Stimulated activated effector memory CD8-positive, alpha-beta T cell treated with anti-CD3 and anti-CD28 coated beads, Interleukin-12 subunit alpha, Interleukin-12 subunit beta, amount 100 ng/mL, for 72 hours (primary cell): ENCODE results near the gene DOCK9.

Experiments used
- ATAC-seq: fragments of 150-1000 bp; cut with Tn5 transposase; 2 replicates; pipeline ENCODE4 v1.10.0; 2021
- DNase-seq, 2 donors: peaks; one replicate each; pipeline ENCODE4 v3.0.0; 2021 to 2022; ENCODE audit warnings: low spot score in 2 of 2
- H3K27ac Mint-ChIP-seq: one replicate; pipeline ENCODE4 v1.8.0; 2022; ENCODE audit warnings: mild to moderate bottlenecking, mixed read lengths
- H3K36me3 Mint-ChIP-seq: one replicate; pipeline ENCODE4 v1.8.0; 2022; ENCODE audit warnings: mild to moderate bottlenecking, mixed read lengths
- H3K4me1 Mint-ChIP-seq: one replicate; pipeline ENCODE4 v1.8.0; 2022; ENCODE audit warnings: mixed read lengths
- H3K4me3 Mint-ChIP-seq: one replicate; pipeline ENCODE4 v1.8.0; 2022; ENCODE audit warnings: mild to moderate bottlenecking, mixed read lengths
- H3K9me3 Mint-ChIP-seq: one replicate; pipeline ENCODE4 v1.8.0; 2022; ENCODE audit warnings: mixed read lengths

DOCK9 gene

DNA sequence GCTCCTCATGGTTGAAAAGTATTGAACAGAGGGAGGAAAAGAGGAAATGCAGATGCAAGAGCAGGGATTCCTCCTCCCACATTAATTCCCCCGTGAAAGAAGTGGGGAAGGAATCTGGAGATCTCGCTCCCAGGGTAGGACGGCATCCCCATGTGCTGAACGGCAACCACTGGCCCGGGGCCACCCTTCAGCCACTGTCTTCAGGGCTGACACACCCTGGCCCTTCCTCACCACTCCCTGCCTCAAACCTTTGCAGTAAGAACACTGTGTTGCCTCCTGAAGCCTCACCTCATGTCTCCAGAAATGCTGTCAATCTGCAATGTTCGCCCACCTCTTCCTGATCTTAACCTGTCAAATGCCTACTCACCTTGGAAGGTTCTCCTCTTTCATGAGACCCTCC lies 10.9 kb upstream of the DOCK9 start:
- H3K36me3 Mint-ChIP-seq, result no peaks in the 10 kb centered on the region
- H3K4me1 Mint-ChIP-seq, result peaks cover 30% of the 10 kb centered on the region
- no peak for DNase-seq
- no peak for ATAC-seq
- no peaks in the 10 kb centered on the region for H3K9me3 Mint-ChIP-seq
- no peak overlapping the region for H3K27ac Mint-ChIP-seq
- H3K4me3 Mint-ChIP-seq, result no peak overlapping the region

DNA sequence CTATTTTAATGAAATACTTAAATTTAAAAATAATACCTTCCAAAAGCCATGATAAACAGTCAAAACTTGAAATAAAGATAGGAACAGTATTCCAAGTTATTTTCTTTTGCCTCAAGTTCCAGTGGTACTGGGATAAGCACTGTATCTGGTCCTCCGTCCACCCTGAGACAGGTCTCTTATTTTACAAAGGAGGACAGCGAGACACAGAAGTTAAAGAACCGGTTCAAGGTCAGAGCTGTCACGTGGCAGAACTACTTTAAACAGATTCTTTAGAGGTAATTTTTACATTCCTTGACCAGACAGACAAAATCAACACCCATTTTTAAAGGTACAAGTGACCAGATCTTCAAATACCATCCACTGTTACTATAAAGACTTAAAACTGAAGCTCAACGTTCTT lies 10.4 kb upstream of the DOCK9 start:
- Mint-ChIP-seq H3K4me3 (no peak overlapping the region), H3K27ac (no peak overlapping the region), H3K36me3 (no peaks in the 10 kb centered on the region), H3K9me3 (no peaks in the 10 kb centered on the region), H3K4me1 (peaks cover 32% of the 10 kb centered on the region)
- ATAC-seq, result no peak
- DNase-seq, result no peak

GRCh38 chr13:98987275-98987674 lies 9.4 kb upstream of the DOCK9 start:
- H3K27ac Mint-ChIP-seq, result no peak overlapping the region
- no peaks in the 10 kb centered on the region for H3K36me3 Mint-ChIP-seq
- H3K4me3 Mint-ChIP-seq, result no peak overlapping the region
- no peaks in the 10 kb centered on the region for H3K9me3 Mint-ChIP-seq
- ATAC-seq, result no peak
- peaks cover 34% of the 10 kb centered on the region for H3K4me1 Mint-ChIP-seq
- DNase-seq, result no peak

DNA sequence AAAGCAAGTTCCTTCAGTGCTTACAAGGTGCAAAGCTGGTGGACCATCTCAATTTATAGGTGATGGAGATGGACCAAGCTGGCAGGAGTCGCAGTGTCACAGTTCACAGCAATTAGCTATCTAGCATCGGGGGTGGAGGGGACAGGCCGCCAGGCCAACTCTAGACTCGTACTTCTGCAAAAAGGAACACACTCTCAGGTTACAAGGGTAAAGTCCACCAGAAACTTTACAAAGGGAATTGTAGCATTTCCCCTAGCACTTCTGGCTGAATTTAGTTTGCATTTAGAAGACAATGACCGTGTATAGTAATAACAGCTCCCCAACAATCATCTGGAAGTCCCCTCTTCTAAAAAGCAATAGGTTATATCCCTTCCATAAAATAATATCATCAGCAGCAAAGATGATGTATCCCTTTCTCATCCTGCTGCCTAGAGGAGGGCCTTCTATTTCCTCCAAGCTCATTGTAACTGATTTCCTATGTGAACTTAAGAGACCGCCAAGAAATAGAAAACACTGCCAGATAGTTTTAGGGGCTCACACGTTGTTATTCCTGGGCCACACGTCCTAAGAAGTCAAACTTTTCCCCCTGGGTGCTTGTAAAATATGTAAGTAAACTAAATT lies 8.5 kb upstream of the DOCK9 start:
- ATAC-seq (no peak), DNase-seq (no peak)
- Mint-ChIP-seq H3K36me3 (no peaks in the 10 kb centered on the region), H3K27ac (no peak overlapping the region), H3K4me1 (peaks cover 38% of the 10 kb centered on the region), H3K9me3 (no peaks in the 10 kb centered on the region), H3K4me3 (no peak overlapping the region)

DNA sequence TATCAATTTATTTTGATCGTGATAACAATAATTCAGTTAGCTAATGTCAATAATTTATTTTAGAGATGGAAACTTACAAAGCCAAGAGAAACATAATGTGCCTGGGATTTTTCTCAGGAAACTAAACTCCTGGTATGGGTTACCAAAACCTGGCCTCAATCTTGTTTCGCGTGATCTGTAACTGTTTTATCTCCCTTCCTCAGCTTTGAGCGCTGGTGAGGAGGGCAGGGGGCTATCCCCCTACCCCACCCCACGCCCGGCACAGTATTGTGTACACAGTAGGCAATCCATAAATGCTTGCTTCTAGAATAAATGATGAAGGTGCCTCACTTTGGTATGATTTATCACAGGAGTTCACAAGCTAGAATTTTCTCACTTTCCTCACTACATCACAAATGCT lies 7.7 kb upstream of the DOCK9 start:
- Mint-ChIP-seq H3K9me3 (no peaks in the 10 kb centered on the region), H3K36me3 (no peaks in the 10 kb centered on the region), H3K27ac (no peak overlapping the region), H3K4me3 (no peak overlapping the region), H3K4me1 (peaks cover 38% of the 10 kb centered on the region)
- DNase-seq, result no peak
- no peak for ATAC-seq

GRCh38 chr13:98984983-98985382 lies 7.1 kb upstream of the DOCK9 start:
- H3K27ac Mint-ChIP-seq, result peak overlapping the region; percentile 8
- H3K36me3 Mint-ChIP-seq, result no peaks in the 10 kb centered on the region
- no peak overlapping the region for H3K4me3 Mint-ChIP-seq
- peaks cover 36% of the 10 kb centered on the region for H3K4me1 Mint-ChIP-seq
- DNase-seq (no peak), ATAC-seq (no peak)
- H3K9me3 Mint-ChIP-seq, result no peaks in the 10 kb centered on the region

GRCh38 chr13:98984118-98984517 lies 6.3 kb upstream of the DOCK9 start:
- DNase-seq (no peak), ATAC-seq (no peak)
- Mint-ChIP-seq H3K4me3 (no peak overlapping the region), H3K36me3 (no peaks in the 10 kb centered on the region), H3K4me1 (peaks cover 30% of the 10 kb centered on the region), H3K9me3 (no peaks in the 10 kb centered on the region), H3K27ac (no peak overlapping the region)

GRCh38 chr13:98983182-98983581 lies 5.3 kb upstream of the DOCK9 start:
- ATAC-seq, result no peak
- no peaks in the 10 kb centered on the region for H3K9me3 Mint-ChIP-seq
- DNase-seq, result no peak
- no peak overlapping the region for H3K4me3 Mint-ChIP-seq
- peaks cover 32% of the 10 kb centered on the region for H3K4me1 Mint-ChIP-seq
- H3K36me3 Mint-ChIP-seq, result no peaks in the 10 kb centered on the region
- peak overlapping the region; percentile 60 for H3K27ac Mint-ChIP-seq

- peak overlapping the region; percentile 43 for H3K27ac Mint-ChIP-seq
- H3K4me3 Mint-ChIP-seq, result no peak overlapping the region
- H3K36me3 Mint-ChIP-seq, result no peaks in the 10 kb centered on the region
- no peaks in the 10 kb centered on the region for H3K9me3 Mint-ChIP-seq
- no peak for DNase-seq
- no peak for ATAC-seq
- peaks cover 43% of the 10 kb centered on the region for H3K4me1 Mint-ChIP-seq
Measured at GRCh38 chr13:98981369-98982080, 3.7 kb upstream of the DOCK9 start.

GRCh38 chr13:98979012-98979660 lies 1.3 kb upstream of the DOCK9 start:
- no peak for ATAC-seq

GRCh38 chr13:98978280-98978679 lies 416 bp upstream of the DOCK9 start:
- Mint-ChIP-seq H3K9me3 (no peaks in the 10 kb centered on the region), H3K4me1 (peaks cover 56% of the 10 kb centered on the region), H3K4me3 (no peak overlapping the region), H3K27ac (no peak overlapping the region), H3K36me3 (no peaks in the 10 kb centered on the region)
- DNase-seq (no peak), ATAC-seq (no peak)

More at GRCh38 chr13:98979012-98979660, 1.3 kb upstream of the DOCK9 start:
- Mint-ChIP-seq H3K27ac (no peak overlapping the region), H3K4me3 (no peak overlapping the region), H3K4me1 (peaks cover 58% of the 10 kb centered on the region), H3K36me3 (no peaks in the 10 kb centered on the region), H3K9me3 (no peaks in the 10 kb centered on the region)
- no peak for DNase-seq

GRCh38 chr13:98976941-98977340 lies 923 bp downstream of the DOCK9 start:
- peaks cover 43% of the 10 kb centered on the region for H3K4me1 Mint-ChIP-seq
- H3K9me3 Mint-ChIP-seq, result no peaks in the 10 kb centered on the region
- no peaks in the 10 kb centered on the region for H3K36me3 Mint-ChIP-seq
- no peak for DNase-seq
- no peak for ATAC-seq
- no peak overlapping the region for H3K27ac Mint-ChIP-seq
- H3K4me3 Mint-ChIP-seq, result no peak overlapping the region

GRCh38 chr13:98976338-98976737 lies 1.5 kb downstream of the DOCK9 start:
- Mint-ChIP-seq H3K4me3 (no peak overlapping the region), H3K4me1 (peaks cover 37% of the 10 kb centered on the region), H3K9me3 (no peaks in the 10 kb centered on the region), H3K36me3 (no peaks in the 10 kb centered on the region), H3K27ac (no peak overlapping the region)
- ATAC-seq, result no peak
- DNase-seq, result no peak

DNA sequence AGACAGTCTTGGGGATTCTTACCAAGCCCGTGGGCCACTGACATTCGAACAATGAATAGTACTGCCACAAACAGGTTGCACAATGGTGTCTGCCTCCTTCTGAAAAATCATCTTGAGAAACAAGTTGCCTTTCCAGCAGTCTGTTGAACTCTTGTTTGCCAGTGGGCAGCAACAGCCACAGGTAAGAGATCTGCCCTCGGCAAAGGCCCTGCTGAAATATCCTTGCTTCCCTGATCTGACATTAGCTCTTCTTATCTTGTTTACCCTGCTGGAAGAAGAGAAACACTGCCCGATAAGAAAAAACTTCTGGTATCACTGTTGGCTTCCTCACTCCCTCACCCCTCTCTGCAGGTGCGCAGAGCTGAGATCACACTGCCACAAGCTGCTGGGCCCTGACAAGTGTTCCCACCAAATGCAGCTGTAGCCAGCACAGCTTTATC lies 2.0 kb downstream of the DOCK9 start:
- Mint-ChIP-seq H3K9me3 (no peaks in the 10 kb centered on the region), H3K4me3 (no peak overlapping the region), H3K4me1 (peaks cover 37% of the 10 kb centered on the region), H3K36me3 (no peaks in the 10 kb centered on the region), H3K27ac (no peak overlapping the region)
- ATAC-seq (no peak), DNase-seq (no peak)

DNA sequence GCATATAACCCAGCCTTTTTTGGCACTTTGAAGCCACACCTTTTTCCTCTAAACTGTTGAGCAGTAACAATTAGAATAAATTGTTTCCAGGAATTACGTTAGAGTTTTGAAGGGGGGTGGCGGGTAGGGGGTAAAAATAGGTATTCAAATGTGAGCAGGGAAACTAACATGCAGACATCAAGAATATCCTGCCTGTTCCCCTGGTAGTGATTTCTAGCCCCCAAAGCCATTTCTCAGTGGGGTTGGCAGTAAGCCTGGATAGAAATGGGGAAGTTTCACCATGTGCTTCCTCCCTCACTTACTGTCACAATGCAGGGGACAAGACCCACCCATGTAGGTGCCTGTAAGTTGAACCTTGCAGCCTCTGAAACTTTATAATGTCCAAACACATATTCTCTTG lies 3.8 kb downstream of the DOCK9 start:
- no peak overlapping the region for H3K4me3 Mint-ChIP-seq
- no peak overlapping the region for H3K27ac Mint-ChIP-seq
- DNase-seq (no peak), ATAC-seq (no peak)
- H3K9me3 Mint-ChIP-seq, result no peaks in the 10 kb centered on the region
- no peaks in the 10 kb centered on the region for H3K36me3 Mint-ChIP-seq
- peaks cover 41% of the 10 kb centered on the region for H3K4me1 Mint-ChIP-seq

GRCh38 chr13:98972627-98973026 lies 5.2 kb downstream of the DOCK9 start:
- ATAC-seq, result no peak
- no peaks in the 10 kb centered on the region for H3K36me3 Mint-ChIP-seq
- no peak overlapping the region for H3K27ac Mint-ChIP-seq
- H3K9me3 Mint-ChIP-seq, result no peaks in the 10 kb centered on the region
- H3K4me1 Mint-ChIP-seq, result peaks cover 33% of the 10 kb centered on the region
- H3K4me3 Mint-ChIP-seq, result no peak overlapping the region
- DNase-seq, result no peak
